ENCODE data around the gene CREG1. TPM values are rescaled to one million over a fixed set of nuclear protein-coding genes. Genes with fewer than 3 reads are reported as not detected.

Gene CREG1
- total RNA-seq, 1 experiment from 2014 or later, result 69.3 TPM

- Mint-ChIP-seq H3K36me3 (ENCODE audit: insufficient read depth, unreplicated experiment) (no peaks in the 10 kb centered on the region), H3K27ac (ENCODE audit: unreplicated experiment) (no peak within 1 kb of the TSS), H3K4me3 (ENCODE audit: low read depth, unreplicated experiment) (no peak within 1 kb of the TSS), H3K27me3 (ENCODE audit: unreplicated experiment) (peaks cover 67% of the 10 kb centered on the region), H3K4me1 (ENCODE audit: low read depth, unreplicated experiment) (no peaks in the 10 kb centered on the region), H3K9me3 (ENCODE audit: low read depth, unreplicated experiment) (no peaks in the 10 kb centered on the region)
- CTCF ChIA-PET, result interaction anchor here (0.6 kb wide), 1 partner anchor 1225 kb away, joined by 3 read pairs; no protein-coding TSS in a partner anchor
- TF ChIP-seq, protein P1, sequence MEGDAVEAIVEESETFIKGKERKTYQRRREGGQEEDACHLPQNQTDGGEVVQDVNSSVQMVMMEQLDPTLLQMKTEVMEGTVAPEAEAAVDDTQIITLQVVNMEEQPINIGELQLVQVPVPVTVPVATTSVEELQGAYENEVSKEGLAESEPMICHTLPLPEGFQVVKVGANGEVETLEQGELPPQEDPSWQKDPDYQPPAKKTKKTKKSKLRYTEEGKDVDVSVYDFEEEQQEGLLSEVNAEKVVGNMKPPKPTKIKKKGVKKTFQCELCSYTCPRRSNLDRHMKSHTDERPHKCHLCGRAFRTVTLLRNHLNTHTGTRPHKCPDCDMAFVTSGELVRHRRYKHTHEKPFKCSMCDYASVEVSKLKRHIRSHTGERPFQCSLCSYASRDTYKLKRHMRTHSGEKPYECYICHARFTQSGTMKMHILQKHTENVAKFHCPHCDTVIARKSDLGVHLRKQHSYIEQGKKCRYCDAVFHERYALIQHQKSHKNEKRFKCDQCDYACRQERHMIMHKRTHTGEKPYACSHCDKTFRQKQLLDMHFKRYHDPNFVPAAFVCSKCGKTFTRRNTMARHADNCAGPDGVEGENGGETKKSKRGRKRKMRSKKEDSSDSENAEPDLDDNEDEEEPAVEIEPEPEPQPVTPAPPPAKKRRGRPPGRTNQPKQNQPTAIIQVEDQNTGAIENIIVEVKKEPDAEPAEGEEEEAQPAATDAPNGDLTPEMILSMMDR (IDR thresholded peaks at IDR 0.05; ENCODE audit: unreplicated experiment), result no peak
- intact Hi-C loops (cut with micrococcal nuclease; ENCODE audit: unreplicated experiment), result no loop called here
- no TSS peak for BruUV-seq (replicated peaks)
- DNase-seq, result no peak
Observed at GRCh38 chr1:167518331-167518700, 35.2 kb downstream of the CREG1 start, which contains the start of gene CD247. Gene CD247 (minus strand): TSS chr1:167518529. CDS start chr1:167518465, 64 bp downstream.

DNA sequence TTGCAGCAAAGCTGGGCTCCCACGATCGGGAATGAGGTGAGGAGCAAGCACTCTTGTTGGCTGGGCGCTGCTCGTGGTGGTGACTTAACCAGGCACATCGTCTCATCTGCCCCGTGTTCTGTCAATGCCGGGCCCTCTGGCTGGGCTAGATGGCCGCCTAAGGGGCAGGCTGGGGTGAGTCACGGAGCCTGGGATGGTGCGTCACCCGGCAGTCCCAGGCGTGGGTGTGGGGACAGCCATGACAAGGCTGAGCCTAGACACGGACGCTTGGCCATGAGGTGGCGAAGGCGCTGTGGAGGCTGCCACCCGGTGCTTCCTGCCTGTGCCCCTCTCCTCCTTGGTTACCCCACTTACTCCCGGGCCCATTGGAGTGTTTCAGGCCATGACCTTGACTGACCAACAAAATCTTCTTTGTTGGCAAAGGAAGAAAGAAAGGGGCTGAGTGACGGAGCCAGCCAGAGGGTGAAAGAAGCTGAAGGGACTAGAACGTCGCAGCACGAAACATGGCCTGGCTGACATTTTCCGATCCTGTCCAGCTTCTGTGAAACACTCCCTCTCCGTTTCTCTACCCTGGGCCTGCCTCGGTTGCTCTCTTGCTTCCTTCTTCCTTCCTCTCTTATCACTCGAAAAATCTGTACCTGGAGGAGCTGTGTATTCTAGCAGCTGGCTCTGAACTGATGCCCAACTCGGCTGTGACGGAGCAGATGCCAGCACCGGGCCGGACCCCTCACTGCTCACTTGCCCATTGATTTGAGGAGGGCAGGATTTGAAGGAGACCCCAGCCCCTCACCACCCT, 35.8 kb downstream of the CREG1 start:
- CTCF ChIA-PET, result interaction anchor here (0.6 kb wide), 1 partner anchor 1224 kb away, joined by 3 read pairs; no protein-coding TSS in a partner anchor

DNA sequence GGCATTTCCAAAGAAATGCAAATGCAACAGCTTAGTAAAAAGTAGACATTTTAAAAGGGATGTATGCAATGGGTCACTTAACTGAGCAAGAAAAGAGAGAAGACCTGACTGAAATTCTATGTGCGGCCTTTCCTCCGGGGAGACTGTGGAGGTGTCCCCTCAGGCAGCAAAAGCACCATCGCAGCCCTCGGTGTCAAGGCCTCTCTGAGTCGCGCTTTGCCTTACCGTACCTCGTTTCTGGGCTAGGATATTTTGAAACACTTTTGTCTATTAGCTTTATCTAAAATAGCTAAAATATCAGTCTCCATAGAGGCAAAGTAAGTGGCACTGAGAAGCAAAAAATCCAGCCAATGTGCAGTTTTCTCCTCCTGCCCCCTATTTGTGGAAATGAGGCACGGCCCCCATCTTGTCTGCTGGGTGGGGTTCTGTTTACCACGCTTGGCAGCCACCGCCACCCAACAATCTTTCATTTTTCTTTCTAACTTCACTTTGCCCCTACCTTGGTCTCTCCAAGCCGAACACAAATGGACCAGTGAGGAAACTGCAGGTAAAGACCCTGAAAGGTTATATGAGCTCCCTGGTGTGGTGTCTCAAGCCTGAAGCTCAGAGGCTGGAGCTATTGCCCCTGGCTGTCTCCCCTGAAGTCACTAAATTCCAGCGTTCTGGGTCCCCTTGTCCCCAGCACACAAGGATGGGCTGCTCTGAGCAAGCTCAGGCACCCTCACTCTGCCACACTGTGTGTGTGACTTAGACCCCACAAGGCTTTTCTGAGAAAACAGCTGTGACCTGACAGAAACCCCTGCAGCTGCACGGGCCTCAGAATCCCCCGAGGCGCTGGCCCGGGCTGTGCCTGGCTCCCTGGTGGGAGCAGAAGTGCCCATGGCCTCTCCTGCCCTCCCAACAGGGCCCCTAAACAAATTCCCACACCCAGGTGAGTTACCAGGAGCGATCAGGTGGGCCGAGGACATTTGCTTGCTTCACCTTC, 36.9 kb downstream of the CREG1 start:
- TF ChIP-seq, protein P1 (IDR thresholded peaks at IDR 0.05; ENCODE audit: unreplicated experiment), result no peak
- BruUV-seq (replicated peaks), result no TSS peak
- H3K27ac Mint-ChIP-seq (ENCODE audit: unreplicated experiment), result no peak overlapping the region
- H3K9me3 Mint-ChIP-seq (ENCODE audit: low read depth, unreplicated experiment), result no peaks in the 10 kb centered on the region
- CTCF ChIA-PET, result interaction anchor here (0.5 kb wide), 1 partner anchor 12 kb away, joined by 5 read pairs; no protein-coding TSS in a partner anchor
- intact Hi-C loops (cut with micrococcal nuclease; ENCODE audit: unreplicated experiment), result no loop called here
- DNase-seq, result no peak
- H3K36me3 Mint-ChIP-seq (ENCODE audit: insufficient read depth, unreplicated experiment), result no peaks in the 10 kb centered on the region
- H3K27me3 Mint-ChIP-seq (ENCODE audit: unreplicated experiment), result peaks cover 65% of the 10 kb centered on the region
- no peak overlapping the region for H3K4me3 Mint-ChIP-seq (ENCODE audit: low read depth, unreplicated experiment)
- H3K4me1 Mint-ChIP-seq (ENCODE audit: low read depth, unreplicated experiment), result no peaks in the 10 kb centered on the region

More for the DNA sequence above, 35.8 kb downstream of the CREG1 start:
- Mint-ChIP-seq H3K27me3 (ENCODE audit: unreplicated experiment) (peaks cover 65% of the 10 kb centered on the region), H3K27ac (ENCODE audit: unreplicated experiment) (no peak overlapping the region), H3K4me3 (ENCODE audit: low read depth, unreplicated experiment) (no peak overlapping the region), H3K4me1 (ENCODE audit: low read depth, unreplicated experiment) (no peaks in the 10 kb centered on the region), H3K9me3 (ENCODE audit: low read depth, unreplicated experiment) (no peaks in the 10 kb centered on the region), H3K36me3 (ENCODE audit: insufficient read depth, unreplicated experiment) (no peaks in the 10 kb centered on the region)
- intact Hi-C loops (cut with micrococcal nuclease; ENCODE audit: unreplicated experiment), result no loop called here
- TF ChIP-seq, protein P1 (IDR thresholded peaks at IDR 0.05; ENCODE audit: unreplicated experiment), result no peak
- no TSS peak for BruUV-seq (replicated peaks)
- DNase-seq, result no peak

DNA sequence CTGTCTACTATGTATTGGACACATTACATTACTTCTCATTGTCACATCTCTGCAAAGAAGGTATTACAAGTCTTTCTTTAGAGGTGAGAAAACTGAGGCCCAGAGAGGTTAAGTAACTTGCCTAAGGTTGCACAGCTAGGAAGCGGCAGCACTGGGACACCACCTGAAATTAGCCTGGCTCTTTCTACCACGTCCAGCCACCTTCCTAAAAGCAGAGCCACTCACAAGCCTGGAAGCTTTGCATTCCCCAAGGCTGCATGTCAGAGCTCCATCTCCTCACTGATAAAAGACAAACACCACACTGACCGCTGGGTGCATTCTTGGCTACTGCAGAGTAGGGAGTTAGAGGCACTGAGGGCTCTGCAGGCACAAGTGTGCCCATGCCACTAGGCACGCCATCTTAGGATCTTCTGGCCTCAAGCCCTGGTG, 37.7 kb downstream of the CREG1 start:
- Mint-ChIP-seq H3K4me3 (ENCODE audit: low read depth, unreplicated experiment) (no peak overlapping the region), H3K27ac (ENCODE audit: unreplicated experiment) (no peak overlapping the region), H3K9me3 (ENCODE audit: low read depth, unreplicated experiment) (no peaks in the 10 kb centered on the region), H3K36me3 (ENCODE audit: insufficient read depth, unreplicated experiment) (no peaks in the 10 kb centered on the region), H3K4me1 (ENCODE audit: low read depth, unreplicated experiment) (no peaks in the 10 kb centered on the region), H3K27me3 (ENCODE audit: unreplicated experiment) (peaks cover 66% of the 10 kb centered on the region)
- no TSS peak for BruUV-seq (replicated peaks)
- intact Hi-C loops (cut with micrococcal nuclease; ENCODE audit: unreplicated experiment), result no loop called here
- TF ChIP-seq, protein P1 (IDR thresholded peaks at IDR 0.05; ENCODE audit: unreplicated experiment), result no peak
- CTCF ChIA-PET, result no interaction called here
- no peak for DNase-seq

Data from Calu3 (cell line).